K562 (cell line): Measurements from ENCODE around the gene PSMG3. TPM values are rescaled to one million over a fixed set of nuclear protein-coding genes. Genes with fewer than 3 reads are reported as not detected.

Experiments
- ATAC-seq: fragments of 200-7000 bp; cut with Tn5 transposase; 3 replicates; pipeline ENCODE4 v1.9.1; 2020; ENCODE audit warnings: moderate library complexity
- BruUV-seq: library from RNA; stranded (reverse); fragments of 400-500 nt; replicated peaks from 2 replicates; lab custom pipeline; 2021; lab: Mats Ljungman, UMichigan
- CTCF ChIA-PET: fragments of 300-600 bp; formaldehyde crosslinking; extraction: SDS; loops from one replicate; lab custom pipeline; 2021; ENCODE audit warnings: low intra/inter-chr PET ratio; lab: Yijun Ruan, JAX
- POLR2A ChIA-PET: fragments of 300-600, 350-650 bp; sonication (Branson Sonifier 250); formaldehyde crosslinking; extraction: SDS; loops from one replicate; lab custom pipeline; 2021; ENCODE audit warnings: antibody characterized with exemption, inconsistent platforms; lab: Yijun Ruan, JAX
- DNase-seq, 4 experiments: peaks; one replicate each; pipeline versions ENCODE4 v3.0.0 to v3.0.0-alpha.2; 2011 to 2018; ENCODE audit warnings: low spot score in 3 of 4, mixed read lengths in 3 of 4; ENCODE audit errors: extremely low read depth in 1 of 4
- FAIRE-seq: peaks from 2 replicates; lab custom pipeline; 2011; peaks lifted over from hg19 to GRCh38; lab: Jason Lieb, UNC
- H2AFZ ChIP-seq: 2 replicates; pipeline ENCODE4 v1.6.0; 2011; ENCODE audit warnings: low read depth, low read length, control low read depth, inconsistent platforms
- H3K27ac ChIP-seq: fragments of 200-600 bp; 3 replicates; pipeline ENCODE4 v1.8.0; 2011; ENCODE audit warnings: low read depth, mild to moderate bottlenecking, control low read depth, inconsistent platforms, low read length, moderate library complexity, mixed read lengths; ENCODE audit errors: extremely low read depth
- H3K27me3 ChIP-seq, 2 experiments: fragments of 300-600 bp in 1 of 2; 2 replicates in 1 of 2; 3 replicates in 1 of 2; pipeline versions ENCODE4 v1.6.0 to v1.8.0; 2011; ENCODE audit warnings: inconsistent platforms in 2 of 2, low read length in 2 of 2, mild to moderate bottlenecking in 1 of 2, mixed read lengths in 1 of 2, moderate library complexity in 1 of 2; ENCODE audit not compliant: control insufficient read depth in 2 of 2, insufficient read depth in 2 of 2
- H3K36me3 ChIP-seq: fragments of 300-600 bp; 3 replicates; pipeline ENCODE4 v1.8.0; 2011; ENCODE audit warnings: mild to moderate bottlenecking, low read length, inconsistent platforms; ENCODE audit not compliant: control insufficient read depth, insufficient read depth
- H3K4me1 ChIP-seq, 2 experiments: fragments of 200-600 bp in 1 of 2; replicated peaks in 1 of 2; 2 replicates in 1 of 2; 3 replicates in 1 of 2; pipeline versions ENCODE4 v1.5.1 to v1.8.0; 2011; ENCODE audit warnings: inconsistent platforms in 2 of 2, low read length in 2 of 2, mild to moderate bottlenecking in 1 of 2, mixed read lengths in 1 of 2, moderate library complexity in 1 of 2; ENCODE audit not compliant: control insufficient read depth in 2 of 2, insufficient read depth in 2 of 2
- H3K4me2 ChIP-seq: 2 replicates; pipeline ENCODE4 v1.6.1; 2011; ENCODE audit warnings: low read length, control low read depth, inconsistent platforms, mixed read lengths; ENCODE audit not compliant: insufficient read depth
- H3K4me3 ChIP-seq: fragments of 200-600 bp; sonication (generic), shearing (Covaris generic); 2 replicates; pipeline ENCODE4 v1.5.1; 2016; ENCODE audit warnings: control low read depth, inconsistent platforms
- H3K79me2 ChIP-seq: fragments of 200-600 bp; 3 replicates; pipeline ENCODE4 v1.8.0; 2011; ENCODE audit warnings: low read length, inconsistent platforms; ENCODE audit not compliant: control insufficient read depth, insufficient read depth
- H3K9ac ChIP-seq, 2 experiments: 2 replicates each; pipeline versions ENCODE4 v1.6.0 to v1.6.1; 2011; ENCODE audit warnings: low read depth in 2 of 2, low read length in 2 of 2, control low read depth in 1 of 2, inconsistent platforms in 1 of 2, mild to moderate bottlenecking in 1 of 2, mixed read lengths in 1 of 2; ENCODE audit not compliant: insufficient read depth in 1 of 2
- H3K9me1 ChIP-seq: one replicate; pipeline ENCODE4 v1.6.0; 2011; ENCODE audit warnings: inconsistent platforms, mild to moderate bottlenecking, low read length, moderate library complexity; ENCODE audit not compliant: control insufficient read depth, insufficient read depth
- H3K9me3 ChIP-seq: replicated peaks from 2 replicates; pipeline ENCODE4 v1.5.1; 2011; ENCODE audit warnings: low read depth, low read length, inconsistent platforms; ENCODE audit not compliant: control insufficient read depth, insufficient read depth
- H4K20me1 ChIP-seq: replicated peaks from 2 replicates; pipeline ENCODE4 v1.6.1; 2011; ENCODE audit warnings: low read length, inconsistent platforms, mixed read lengths; ENCODE audit not compliant: control insufficient read depth, insufficient read depth
- TFAP4 ChIP-seq: sonication (generic); formaldehyde crosslinking; IDR thresholded peaks from 2 replicates; pipeline ENCODE4 v1.8.0; 2022; ENCODE audit warnings: missing genetic modification reagents, mild to moderate bottlenecking, moderate library complexity, borderline replicate concordance
- ZNF280A ChIP-seq: fragments of 450-650 bp; IDR thresholded peaks from 2 replicates; pipeline ENCODE4 v1.6.1; 2018; ENCODE audit warnings: mild to moderate bottlenecking, low read depth; ENCODE audit not compliant: partially characterized antibody
- WGBS: fragments of 100-300 bp; shearing (Covaris generic); methylation state at CpG from one replicate; pipeline ENCODE4 v1.1.6; 2016; ENCODE audit warnings: low coverage, mixed read lengths; ENCODE audit not compliant: insufficient coverage; ENCODE audit errors: missing lambda C conversion rate; 5-methylcytosine and 5-hydroxymethylcytosine counted together
- in situ Hi-C: fragments of 300-500 bp; cut with MboI; formaldehyde crosslinking; loops from 4 replicates; pipeline ENCODE4 v1.15.0; 2018; ENCODE audit warnings: inconsistent platforms, mixed read lengths
- intact Hi-C: fragments of 100-400 bp; cut with micrococcal nuclease; formaldehyde crosslinking; loops from 2 replicates; pipeline ENCODE4 v1.14.2; 2022
- polyA plus RNA-seq, 8 experiments: library from polyadenylated mRNA; depleted of rRNA in 4 of 8; stranded (reverse) in 5 of 8; unstranded in 3 of 8; fragments of >200 nt; fragmentation: Nextera tagmentation in 2 of 8; fragmentation: Illumina TruSeq in 1 of 8; extraction: Ambion mirVana in 2 of 8; extraction: Trizol in 1 of 8; gene quantifications; 2 replicates each; pipeline versions ENCODE4 v1.2.1 to v1.2.3, GENCODE V29; 2011 to 2014; ENCODE audit warnings: inconsistent platforms in 1 of 8, missing spikeins in 1 of 8
- total RNA-seq, 7 experiments: library from RNA; depleted of rRNA in 6 of 7; stranded (reverse); fragments of >200 nt in 6 of 7; fragmentation: Illumina TruSeq in 2 of 7; extraction: Trizol in 2 of 7; gene quantifications; 2 replicates each; pipeline versions ENCODE4 v1.2.1 to v1.2.3, GENCODE V29; 2011 to 2021; ENCODE audit warnings: low replicate concordance in 1 of 7

The PSMG3 gene
- total and polyA plus RNA-seq, 9 of the 15 experiments (the other 6 are each of a cell fraction or from before 2014, with no cell fraction given): 34.8 to 122 (median 80.1) TPM

GRCh38 chr7:1596181-1597043, 26.6 kb upstream of the PSMG3 start:
- DNase-seq (peak in 1 of 4 experiments; percentile 13), FAIRE-seq (no peak), ATAC-seq (no peak)
- peaks cover 52 to 78% of the 10 kb centered on the region in 2 experiments; a peak in 4 of 5 replicates for H3K27me3 ChIP-seq
- H4K20me1 ChIP-seq: peaks cover 9% of the 10 kb centered on the region
- no peaks in the 10 kb centered on the region; the same call in 1 of the 2 replicates for H3K9me3 ChIP-seq
- BruUV-seq: no TSS peak
- H3K36me3 ChIP-seq: no peaks in the 10 kb centered on the region
- no peak overlapping the region for H2AFZ ChIP-seq
- TF ChIP-seq ZNF280A: no peak
- TF ChIP-seq TFAP4 (CRISPR knock-in tag): peak; percentile 51; the same call in 1 of the 2 replicates
- H3K4me2 ChIP-seq: no peak overlapping the region
- WGBS: 4% methylated on average over 39 of the region's 39 CpGs
- CTCF ChIA-PET: no interaction called here
- no peaks in the 10 kb centered on the region for H3K79me2 ChIP-seq
- peaks cover 0 to 24% of the 10 kb centered on the region in 2 experiments; a peak in 3 of 5 replicates for H3K4me1 ChIP-seq
- in situ Hi-C loops (no loop called here), intact Hi-C loops (no loop called here)
- no peak overlapping the region for H3K4me3 ChIP-seq
- no peak overlapping the region for H3K27ac ChIP-seq
- H3K9me1 ChIP-seq: no peaks in the 10 kb centered on the region
- H3K9ac ChIP-seq: no peak overlapping the region
- POLR2A ChIA-PET: interaction anchor here (0.9 kb wide), 1 partner anchor 42 kb away, joined by 3 read pairs; no protein-coding TSS in a partner anchor
